WTC11 (cell line): ENCODE data around the gene IFITM10.

Experiments used
- CBFB ChIP-seq: sonication (generic); formaldehyde crosslinking; IDR thresholded peaks from 2 replicates; pipeline ENCODE4 v1.8.1; 2022; ENCODE audit warnings: mild to moderate bottlenecking, low read depth, missing genetic modification reagents
- CTCF ChIP-seq: fragments of 200-600 bp; IDR thresholded peaks from 2 replicates; pipeline ENCODE4 v1.8.0; 2022; ENCODE audit warnings: antibody characterized with exemption
- FOXP1 ChIP-seq: sonication (generic); formaldehyde crosslinking; IDR thresholded peaks from 2 replicates; pipeline ENCODE4 v1.8.0; 2022; ENCODE audit warnings: missing genetic modification reagents, mild to moderate bottlenecking, moderate library complexity, borderline replicate concordance
- FOXP4 ChIP-seq: sonication (generic); formaldehyde crosslinking; IDR thresholded peaks from 2 replicates; pipeline ENCODE4 v1.8.0; 2022; ENCODE audit warnings: mild to moderate bottlenecking, missing genetic modification reagents
- HMGA2 ChIP-seq: fragments of 250-450 bp; sonication (Bioruptor Pico); IDR thresholded peaks from 2 replicates; pipeline ENCODE4 v1.4.0; 2021; ENCODE audit warnings: mild to moderate bottlenecking, moderate library complexity
- HMGXB4 ChIP-seq: sonication (generic); formaldehyde crosslinking; IDR thresholded peaks from 2 replicates; pipeline ENCODE4 v1.8.1; 2023; ENCODE audit warnings: mild to moderate bottlenecking, moderate library complexity, missing genetic modification reagents
- MLX ChIP-seq: sonication (generic); formaldehyde crosslinking; IDR thresholded peaks from 2 replicates; pipeline ENCODE4 v1.8.1; 2023; ENCODE audit warnings: mild to moderate bottlenecking, missing genetic modification reagents, moderate library complexity
- RELA ChIP-seq: sonication (generic); formaldehyde crosslinking; IDR thresholded peaks from 2 replicates; pipeline ENCODE4 v1.8.1; 2022; ENCODE audit warnings: missing genetic modification reagents, mild to moderate bottlenecking, borderline replicate concordance
- ZNF263 ChIP-seq: sonication (generic); formaldehyde crosslinking; IDR thresholded peaks from 2 replicates; pipeline ENCODE4 v1.8.1; 2022; ENCODE audit warnings: low read depth, mild to moderate bottlenecking, moderate library complexity, missing genetic modification reagents
- ZNF416 ChIP-seq: fragments of 250-450 bp; sonication (Bioruptor Pico); IDR thresholded peaks from 2 replicates; pipeline ENCODE4 v1.9.0; 2021; ENCODE audit warnings: mild to moderate bottlenecking, inconsistent platforms

DNA sequence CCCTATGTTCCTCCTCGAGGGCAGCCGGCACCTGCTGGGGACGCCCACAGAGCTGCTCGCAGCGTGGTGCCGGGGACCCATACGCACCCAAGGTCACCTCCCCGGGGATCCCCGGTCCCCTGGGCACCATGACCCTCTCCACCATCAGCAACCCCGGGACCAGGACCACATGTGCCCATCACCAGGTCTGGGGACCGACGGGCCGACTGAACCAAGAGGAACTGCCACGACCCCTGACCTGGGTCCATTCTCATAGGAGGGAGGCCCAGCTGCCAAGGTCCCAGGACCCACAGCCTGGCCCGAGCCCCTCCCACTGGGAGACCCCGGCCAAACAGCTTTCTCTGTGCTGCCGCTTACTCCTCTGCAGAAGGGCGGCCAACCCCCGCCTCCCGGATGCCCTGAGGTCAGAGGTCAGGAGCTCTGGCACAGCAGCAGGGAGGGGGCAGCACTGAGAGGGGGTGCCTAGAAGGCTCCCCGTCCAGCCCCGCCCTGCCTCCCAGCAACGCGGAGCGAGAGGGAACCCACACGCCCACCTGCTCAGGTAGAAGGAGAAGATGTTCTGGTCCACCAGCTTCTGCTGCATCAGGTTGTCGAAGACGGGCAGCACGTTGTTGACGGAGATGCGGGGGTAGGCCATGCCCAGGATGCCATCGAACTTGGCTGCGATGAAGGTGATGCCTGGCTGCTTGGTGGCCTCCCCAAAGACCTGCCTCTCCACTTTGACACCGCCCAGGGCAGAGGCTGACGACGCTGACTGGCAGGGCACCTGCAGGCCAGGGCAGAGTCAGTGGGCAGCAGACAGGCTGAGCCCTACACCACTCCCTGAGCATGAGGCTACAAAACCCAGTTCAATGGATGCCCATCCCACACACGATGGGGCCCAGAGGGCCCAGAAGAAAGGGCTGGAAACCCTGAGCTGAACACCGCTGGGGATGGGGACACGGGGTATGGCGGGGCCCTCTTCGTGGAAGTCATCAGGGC lies 6.7 kb upstream of the IFITM10 start:
- no peak for TF ChIP-seq CTCF
- TF ChIP-seq ZNF416 (CRISPR knock-in tag), result no peak
- TF ChIP-seq HMGA2 (CRISPR knock-in tag), result no peak
- no peak for TF ChIP-seq FOXP4 (CRISPR knock-in tag)
- TF ChIP-seq FOXP1 (CRISPR knock-in tag), result no peak
- TF ChIP-seq CBFB (CRISPR knock-in tag), result no peak
- no peak for TF ChIP-seq MLX (CRISPR knock-in tag)
- no peak for TF ChIP-seq HMGXB4 (CRISPR knock-in tag)
- TF ChIP-seq ZNF263 (CRISPR knock-in tag), result no peak
- TF ChIP-seq RELA (CRISPR knock-in tag), result no peak
